GM19025 (cell line): ENCODE data around the gene NCOA5.

Source experiments
- ATAC-seq: cut with Tn5 transposase; IDR thresholded peaks from one replicate; pipeline ENCODE4 v1.9.1; 2021; ENCODE audit warnings: mild to moderate bottlenecking, low read depth, moderate library complexity; ENCODE audit not compliant: unreplicated experiment

NCOA5 gene

DNA sequence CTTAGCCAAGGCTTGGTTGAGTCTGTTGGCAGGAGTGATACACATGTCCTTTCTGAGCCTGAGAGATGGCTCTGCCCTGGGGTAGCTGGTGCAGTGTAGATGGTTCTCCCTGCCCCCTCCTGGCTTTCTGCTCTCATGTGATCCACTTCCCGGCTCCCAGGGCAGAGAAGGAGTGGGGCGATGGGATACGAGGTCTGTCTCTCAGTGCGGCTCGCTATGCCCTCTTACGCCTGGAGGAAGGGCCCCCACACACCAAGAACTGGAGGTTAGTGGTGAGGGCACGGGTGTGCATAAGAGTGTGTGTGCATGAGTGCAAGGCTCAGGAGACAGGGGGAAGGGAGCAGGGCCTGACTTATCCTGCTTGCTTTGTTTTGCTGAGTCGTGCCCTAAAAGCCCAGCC lies 41.9 kb downstream of the NCOA5 start:
- no peak for ATAC-seq

GRCh38 chr20:46046588-46047310 lies 43.0 kb downstream of the NCOA5 start:
- no peak for ATAC-seq

DNA sequence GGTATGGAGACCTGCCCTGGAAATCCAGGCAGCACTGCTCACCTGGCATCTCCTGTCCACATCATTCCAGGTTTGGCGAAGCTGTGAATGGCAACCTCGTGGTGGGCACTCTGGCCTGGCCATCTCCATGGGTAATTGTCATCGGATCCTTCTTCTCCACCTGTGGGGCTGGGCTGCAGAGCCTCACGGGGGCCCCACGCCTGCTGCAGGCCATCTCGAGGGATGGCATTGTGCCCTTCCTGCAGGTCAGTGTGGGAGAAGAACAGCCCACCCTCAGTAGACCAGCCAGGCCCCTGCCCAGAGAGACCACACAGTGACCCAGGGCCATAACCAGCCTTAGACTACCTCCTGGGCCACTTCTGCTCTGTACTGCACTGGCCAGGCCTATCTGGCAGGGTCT lies 44.9 kb downstream of the NCOA5 start:
- no peak for ATAC-seq

- no peak for ATAC-seq
Observed at GRCh38 chr20:46043556-46043955, 46.2 kb downstream of the NCOA5 start.

- no peak for ATAC-seq
Observed at GRCh38 chr20:46040902-46041535, 48.7 kb downstream of the NCOA5 start.

DNA sequence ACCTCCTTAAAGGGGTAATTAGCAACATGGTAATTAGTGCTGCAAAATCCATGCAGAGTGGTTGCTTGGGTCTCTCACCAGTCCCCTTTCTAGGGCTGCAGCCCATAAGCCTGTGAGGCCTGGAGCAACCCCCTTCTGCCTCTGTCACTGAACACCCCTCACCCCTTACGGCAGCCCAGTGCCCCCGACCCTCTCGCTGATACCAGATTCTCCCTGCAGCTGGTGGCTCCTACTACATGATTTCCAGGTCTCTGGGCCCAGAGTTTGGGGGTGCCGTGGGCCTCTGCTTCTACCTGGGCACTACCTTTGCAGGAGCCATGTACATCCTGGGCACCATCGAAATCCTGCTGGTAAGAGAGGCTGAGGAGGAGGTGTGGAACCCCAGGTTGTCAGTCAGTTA lies 52.7 kb downstream of the NCOA5 start:
- ATAC-seq: no peak

DNA sequence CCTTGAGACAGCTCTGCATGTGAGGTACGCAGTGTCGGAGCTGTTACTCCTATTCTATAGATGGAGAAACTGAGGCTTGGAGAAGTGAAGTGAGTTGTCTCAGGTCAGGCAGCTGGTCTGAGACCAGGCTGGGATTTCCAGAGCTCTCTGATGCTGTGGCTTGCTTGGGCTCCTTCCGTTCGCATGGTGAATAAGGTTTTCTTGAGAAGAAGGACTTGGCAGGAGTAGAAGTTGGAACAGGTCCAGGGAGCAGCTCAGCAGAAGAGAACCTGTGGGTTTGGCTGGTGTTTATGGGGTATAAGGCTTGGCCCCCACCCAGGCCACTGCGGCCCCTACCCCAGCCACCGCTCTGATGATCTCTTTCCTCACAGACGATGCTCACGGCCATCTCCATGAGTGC lies 53.4 kb downstream of the NCOA5 start:
- no peak for ATAC-seq

- no peak for ATAC-seq
Observed at GRCh38 chr20:46035713-46036112, 54.0 kb downstream of the NCOA5 start.

DNA sequence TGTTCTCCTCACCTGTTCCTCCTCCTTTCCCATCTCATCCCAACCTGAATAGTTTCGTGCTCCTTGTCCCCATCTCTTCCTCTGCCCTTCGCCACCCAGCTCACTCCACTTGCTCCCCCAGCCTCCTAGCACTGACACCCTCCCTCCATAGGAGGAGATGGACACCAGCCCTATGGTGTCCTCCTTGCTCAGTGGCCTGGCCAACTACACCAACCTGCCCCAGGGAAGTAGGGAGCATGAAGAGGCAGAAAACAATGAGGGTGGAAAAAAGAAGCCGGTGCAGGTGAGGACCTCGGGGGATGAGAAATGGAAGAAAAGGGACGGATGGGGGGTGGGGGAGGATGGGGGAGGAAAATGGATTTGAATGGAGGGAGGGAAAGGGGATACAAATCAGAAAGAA lies 54.5 kb downstream of the NCOA5 start:
- no peak for ATAC-seq

- no peak for ATAC-seq
Observed at GRCh38 chr20:46034039-46034438, 55.7 kb downstream of the NCOA5 start.

DNA sequence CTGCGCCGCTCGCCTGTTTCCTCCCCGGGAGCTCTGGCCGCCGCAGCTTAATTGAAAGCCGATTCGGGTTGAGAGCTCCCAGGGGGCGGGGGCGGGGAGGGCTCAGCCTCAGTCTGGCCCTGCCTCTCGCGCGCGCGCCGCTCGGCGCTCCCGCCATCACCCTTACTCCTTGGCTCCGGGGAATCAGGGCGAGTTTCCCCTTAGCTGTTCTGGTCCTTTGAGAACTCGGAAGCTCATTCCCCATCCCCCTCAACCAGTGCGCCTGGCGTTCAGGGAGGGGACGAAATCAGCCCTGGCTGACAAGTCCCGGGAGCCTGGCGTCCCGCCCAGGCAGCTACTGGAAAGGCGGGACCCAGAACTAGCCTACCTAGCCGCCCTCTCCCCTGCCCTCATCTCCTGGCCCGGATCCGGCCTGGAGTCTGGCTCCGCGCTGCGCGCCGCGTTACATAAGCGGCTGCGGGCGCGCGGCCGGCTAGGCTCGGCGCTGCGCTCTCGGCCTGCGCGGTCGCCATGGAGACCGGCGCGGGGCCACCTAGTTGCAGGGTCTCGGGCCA lies 58.0 kb downstream of the NCOA5 start:
- ATAC-seq: no peak

DNA sequence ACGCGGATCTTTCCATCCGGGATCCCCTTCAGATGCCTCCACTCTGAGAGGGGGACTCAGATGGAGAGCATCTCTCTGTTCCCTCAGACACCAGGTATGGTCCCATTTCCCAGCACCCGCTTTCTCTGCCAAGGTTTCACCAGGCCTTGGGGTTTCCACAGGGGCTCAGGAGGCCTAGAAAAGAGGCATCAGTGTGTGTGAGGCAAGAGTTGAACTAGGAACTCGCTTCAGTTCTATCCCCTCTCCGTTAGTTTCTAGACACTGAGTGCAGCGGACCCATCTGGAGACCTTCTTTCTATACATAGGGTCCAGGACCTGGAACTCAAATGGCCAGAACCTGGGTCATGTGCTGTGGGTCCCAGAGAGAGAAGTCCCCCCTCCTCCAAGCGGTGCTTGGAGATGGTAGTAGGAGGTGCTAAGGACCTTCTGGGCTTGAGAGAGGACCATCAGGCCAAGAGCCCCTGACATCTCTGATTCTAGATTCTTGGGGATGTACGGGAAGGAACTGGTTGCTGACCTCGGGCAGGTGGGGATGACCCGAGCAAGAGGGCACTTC lies 58.7 kb downstream of the NCOA5 start:
- ATAC-seq: no peak

GRCh38 chr20:46030284-46031013 lies 59.3 kb downstream of the NCOA5 start:
- no peak for ATAC-seq

DNA sequence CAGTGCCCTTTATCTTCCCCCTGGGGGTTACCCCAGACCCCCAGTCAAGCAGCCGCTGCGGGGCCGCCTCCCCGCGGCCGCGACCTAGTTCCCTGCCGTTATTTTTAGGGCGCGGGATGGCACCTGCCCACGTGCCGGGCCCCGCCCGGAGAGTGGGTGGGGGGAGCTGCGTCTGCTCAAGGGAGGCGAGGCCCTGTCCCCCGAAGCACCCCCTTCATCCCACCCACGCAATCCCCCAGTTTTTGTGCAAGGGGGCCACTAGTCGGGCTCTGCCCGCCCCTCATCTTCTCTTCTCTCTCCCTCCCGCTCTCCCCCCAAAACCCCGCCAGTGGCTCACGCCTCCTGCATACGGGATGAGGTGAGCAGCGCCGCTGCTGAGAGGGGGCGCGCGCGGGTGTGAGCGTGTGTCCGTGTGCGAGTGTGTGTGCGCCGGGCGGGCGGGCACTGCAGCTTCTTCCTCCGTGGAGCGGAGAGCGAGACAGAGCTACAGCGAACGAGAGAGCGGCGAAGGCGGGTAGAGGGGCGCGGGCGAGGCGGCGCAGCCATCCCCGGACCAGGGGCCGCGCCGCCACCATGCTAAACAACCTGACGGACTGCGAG lies 60.9 kb downstream of the NCOA5 start, which contains the start of gene SLC12A5:
SLC12A5 (plus strand) TSS at position 444 of the 600 bp plus-strand sequence; CDS start at position 574, 130 bp downstream.
- no peak for ATAC-seq

DNA sequence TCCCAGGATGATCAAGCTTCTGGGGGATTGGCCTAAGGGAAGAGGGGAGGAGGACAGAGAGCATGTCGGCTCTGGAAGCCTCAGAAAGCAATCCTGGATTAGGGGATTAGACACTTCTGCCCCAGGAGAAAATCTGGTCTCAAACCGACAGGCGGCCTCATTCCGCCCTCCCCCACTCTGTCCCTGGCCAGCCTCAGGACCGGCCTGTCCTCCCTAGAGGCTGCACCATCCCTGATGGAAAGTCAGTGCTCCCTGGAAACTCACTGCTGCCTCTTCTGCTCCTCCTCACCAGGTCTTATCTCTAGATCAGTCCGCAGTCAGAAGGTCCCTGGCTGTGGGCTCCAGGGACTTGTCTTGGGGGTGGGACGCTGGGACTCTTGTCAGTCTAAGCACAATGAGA lies 61.7 kb downstream of the NCOA5 start:
- ATAC-seq: no peak

- no peak for ATAC-seq
Observed at GRCh38 chr20:46027245-46027853, 62.4 kb downstream of the NCOA5 start.

DNA sequence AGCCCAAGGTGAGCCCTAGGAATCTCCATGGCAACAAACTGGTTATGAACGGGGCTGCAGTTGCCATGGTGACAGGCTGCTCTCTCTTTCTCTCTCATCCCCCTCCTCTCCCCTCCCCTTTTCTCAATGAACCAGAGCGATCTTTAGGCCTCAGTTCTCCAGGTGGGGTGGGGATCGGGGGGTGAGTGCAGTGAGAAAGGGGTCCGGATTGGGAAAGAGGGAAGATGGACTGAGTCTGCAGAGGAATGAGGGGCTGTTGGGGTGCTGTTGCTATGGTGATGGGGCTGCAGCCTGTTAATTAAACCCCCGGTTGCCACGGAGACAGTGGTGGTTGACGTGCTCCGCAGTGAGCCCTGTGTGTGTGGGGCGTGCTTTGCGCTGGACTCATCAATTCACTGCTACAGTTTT lies 64.4 kb downstream of the NCOA5 start:
- ATAC-seq: no peak

DNA sequence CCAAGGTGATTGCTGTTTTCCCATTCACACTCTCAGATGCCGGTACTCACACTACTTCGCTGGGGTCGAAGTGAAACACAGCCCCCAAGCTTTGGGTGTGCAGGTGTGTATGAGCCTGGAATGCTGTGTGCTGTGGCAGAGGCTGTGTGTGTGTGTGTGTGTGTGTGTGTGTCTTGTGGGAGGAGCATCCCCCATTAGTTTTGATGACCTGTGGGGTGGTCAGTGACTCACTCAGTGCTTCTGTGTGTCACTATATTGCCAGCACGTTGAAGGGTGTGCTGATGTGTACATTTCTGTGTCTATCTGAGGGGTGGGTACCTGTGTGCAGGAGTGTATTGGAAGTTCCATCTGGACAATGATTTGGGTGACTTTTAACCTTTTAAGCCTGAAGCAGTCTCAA lies 65.8 kb downstream of the NCOA5 start:
- ATAC-seq: no peak

DNA sequence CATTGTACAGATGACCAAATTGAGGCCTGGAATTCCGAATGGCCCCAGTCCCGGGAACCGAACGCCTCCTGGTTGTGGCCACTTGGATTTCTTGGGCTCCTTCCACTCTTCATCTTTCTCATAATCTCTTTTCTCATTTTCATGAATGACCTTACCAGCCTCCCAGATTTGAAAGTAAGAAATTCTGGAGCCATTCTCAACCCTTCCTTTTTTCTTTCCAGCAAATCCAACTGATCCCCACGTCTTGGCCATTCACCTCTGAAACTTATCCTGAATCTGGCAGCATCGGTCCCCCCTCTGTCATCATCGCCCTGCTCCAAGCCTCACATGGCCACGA lies 66.6 kb downstream of the NCOA5 start:
- ATAC-seq: no peak

DNA sequence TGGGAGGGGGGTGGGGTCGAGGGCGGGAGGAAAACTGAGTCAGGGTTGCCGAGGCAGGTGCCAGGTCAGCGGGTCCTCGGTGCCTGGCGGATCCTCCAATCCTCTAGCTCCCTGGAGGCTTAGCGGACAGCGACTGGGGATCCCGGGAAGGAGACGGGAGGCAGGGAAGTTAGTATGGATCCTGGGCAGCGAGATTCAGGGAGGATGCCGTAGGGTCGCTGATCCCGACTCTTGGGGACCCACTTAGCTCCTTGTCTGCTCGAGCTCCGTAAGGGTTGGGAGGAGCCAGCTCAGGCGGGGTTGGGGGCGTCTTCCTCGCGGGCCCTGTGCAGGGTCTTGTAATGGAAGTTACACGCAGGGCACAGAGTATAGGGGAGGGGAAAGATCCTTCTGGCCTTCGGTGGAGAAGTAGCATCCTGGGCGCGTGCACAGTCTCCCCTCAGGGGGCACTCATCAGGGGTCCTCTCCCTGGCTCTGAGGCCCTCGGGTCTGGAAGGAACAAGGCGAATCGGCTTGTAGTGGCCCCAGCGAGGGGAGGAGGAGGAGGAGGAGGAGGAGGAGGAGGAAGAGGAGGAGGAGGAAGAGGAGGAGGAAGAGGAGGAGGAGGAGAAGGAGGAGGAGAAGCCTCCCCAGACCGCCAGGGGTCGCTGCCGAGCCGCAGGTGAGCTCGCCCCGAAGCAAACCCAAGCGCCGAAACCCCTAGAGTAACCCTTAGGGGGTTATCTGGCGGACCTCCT lies 67.2 kb downstream of the NCOA5 start:
- no peak for ATAC-seq
